Keratinocyte (primary cell): ENCODE results near the gene TUT4. TPM values are rescaled to one million over a fixed set of nuclear protein-coding genes. Genes with fewer than 3 reads are reported as not detected.

ENCODE experiments used
- DNase-seq: peaks from one replicate; pipeline ENCODE4 v3.0.0-alpha.2; 2011; ENCODE audit warnings: low read depth, missing footprints, low spot score
- FAIRE-seq: peaks from 2 replicates; lab custom pipeline; 2011; peaks lifted over from hg19 to GRCh38; lab: Jason Lieb, UNC
- H2AFZ ChIP-seq: 2 replicates; pipeline ENCODE4 v1.6.0; 2012; ENCODE audit warnings: low read length, control low read depth, inconsistent platforms; ENCODE audit not compliant: control insufficient read depth
- H3K27ac ChIP-seq: 2 replicates; pipeline ENCODE4 v1.5.1; 2011; ENCODE audit warnings: low read length; ENCODE audit not compliant: control insufficient read depth, insufficient read depth
- H3K27me3 ChIP-seq: 3 replicates; pipeline ENCODE4 v1.6.0; 2011; ENCODE audit warnings: low read length; ENCODE audit not compliant: control insufficient read depth, insufficient read depth; ENCODE audit errors: extremely low read depth
- H3K36me3 ChIP-seq, 2 experiments: 2 replicates in 1 of 2; 3 replicates in 1 of 2; pipeline ENCODE4 v1.5.1; 2011; ENCODE audit warnings: low read length in 2 of 2, mild to moderate bottlenecking in 1 of 2; ENCODE audit not compliant: control insufficient read depth in 2 of 2, insufficient read depth in 2 of 2; ENCODE audit errors: extremely low read depth in 1 of 2
- H3K4me1 ChIP-seq: 3 replicates; pipeline ENCODE4 v1.5.1; 2011; ENCODE audit warnings: low read length; ENCODE audit not compliant: control insufficient read depth, insufficient read depth; ENCODE audit errors: extremely low read depth
- H3K4me2 ChIP-seq: 3 replicates; pipeline ENCODE4 v1.6.0; 2011; ENCODE audit warnings: low read depth, low read length; ENCODE audit not compliant: control insufficient read depth, insufficient read depth; ENCODE audit errors: extremely low read depth
- H3K4me3 ChIP-seq, 3 experiments: fragments of 200-600 bp in 1 of 3; sonication (generic) in 1 of 3; 2 replicates in 2 of 3; 3 replicates in 1 of 3; pipeline ENCODE4 v1.5.1; 2011 to 2016; ENCODE audit warnings: low read length in 3 of 3, mild to moderate bottlenecking in 3 of 3, control low read depth in 2 of 3, inconsistent platforms in 1 of 3, low read depth in 1 of 3, mixed read lengths in 1 of 3, mixed run types in 1 of 3, moderate library complexity in 1 of 3; ENCODE audit not compliant: control insufficient read depth in 2 of 3, insufficient read depth in 2 of 3; ENCODE audit errors: extremely low read depth in 1 of 3
- H3K79me2 ChIP-seq: 2 replicates; pipeline ENCODE4 v1.6.0; 2012; ENCODE audit warnings: low read length; ENCODE audit not compliant: control insufficient read depth, insufficient read depth
- H3K9ac ChIP-seq: 3 replicates; pipeline ENCODE4 v1.6.0; 2011; ENCODE audit warnings: low read length; ENCODE audit not compliant: control insufficient read depth, insufficient read depth; ENCODE audit errors: extremely low read depth
- H3K9me1 ChIP-seq: 3 replicates; pipeline ENCODE4 v1.6.0; 2011; ENCODE audit warnings: low read length; ENCODE audit not compliant: control insufficient read depth, insufficient read depth; ENCODE audit errors: extremely low read depth
- H3K9me3 ChIP-seq: 2 replicates; pipeline ENCODE4 v1.5.1; 2012; ENCODE audit warnings: low read depth, low read length; ENCODE audit not compliant: control insufficient read depth
- H4K20me1 ChIP-seq: 3 replicates; pipeline ENCODE4 v1.6.0; 2011; ENCODE audit warnings: low read length; ENCODE audit not compliant: control insufficient read depth, insufficient read depth; ENCODE audit errors: extremely low read depth
- EZH2 ChIP-seq: IDR thresholded peaks from one replicate; pipeline ENCODE4 v1.6.1; 2012; ENCODE audit warnings: inconsistent platforms, mild to moderate bottlenecking, low read length, moderate library complexity
- dilution Hi-C: fragments of 300-500 bp; cut with MboI; formaldehyde crosslinking; loops from one replicate; pipeline ENCODE4 v1.7.0; 2020; ENCODE audit warnings: low sequenced_read_pairs; ENCODE audit not compliant: extremely low pct_ligation_motif_present
- polyA plus RNA-seq, 5 experiments: library from polyadenylated mRNA; depleted of rRNA in 3 of 5; stranded (reverse) in 3 of 5; stranded (forward) in 1 of 5; unstranded in 1 of 5; fragments of >200 nt; gene quantifications; 1 replicate in 1 of 5; 2 replicates in 3 of 5; 3 replicates in 1 of 5; pipeline versions ENCODE4 v1.2.1 to v1.2.3, GENCODE V29; 2011 to 2012; ENCODE audit warnings: missing spikeins in 2 of 5, low read depth in 1 of 5, low replicate concordance in 1 of 5
- TF ChIP-seq, protein P1 (sequence below), 3 experiments: IDR thresholded peaks in 1 of 3; conservative IDR thresholded peaks in 1 of 3; optimal IDR thresholded peaks in 1 of 3; 2 replicates in 2 of 3; 3 replicates in 1 of 3; pipeline versions ENCODE3 to v1.5.1; 2011; ENCODE audit warnings: low read length in 3 of 3, mild to moderate bottlenecking in 3 of 3, moderate library complexity in 2 of 3, control low read depth in 1 of 3, inconsistent platforms in 1 of 3; ENCODE audit not compliant: insufficient read depth in 2 of 3; ENCODE audit errors: extremely low read depth in 1 of 3

TUT4 gene
- polyA plus RNA-seq, 1 donor (not counting 4 experiments of a cell fraction or from before 2014, with no cell fraction given): 27.5 TPM

DNA sequence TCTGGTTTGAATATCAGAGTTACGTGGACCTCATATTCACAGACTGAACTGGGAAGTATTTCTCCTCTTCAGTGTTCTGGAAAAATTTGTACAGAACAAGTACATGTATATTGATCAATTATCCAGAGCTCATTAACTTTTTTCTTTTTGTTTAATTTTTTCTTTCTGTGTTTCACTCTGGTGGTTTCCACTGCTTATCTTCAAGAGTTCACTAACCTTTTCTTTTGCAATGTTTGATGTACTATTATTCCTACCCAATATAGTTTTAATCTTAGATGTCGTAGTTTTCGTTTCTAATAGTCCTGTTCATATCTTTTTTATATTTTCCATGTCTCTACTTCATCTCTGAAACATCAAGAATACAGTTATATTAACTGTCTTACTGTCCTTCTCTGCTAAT, 46.5 kb downstream of the TUT4 start:
- H2AFZ ChIP-seq: no peak overlapping the region
- dilution Hi-C loops: no loop called here
- FAIRE-seq (no peak), DNase-seq (no peak)
- H3K27ac ChIP-seq: no peak overlapping the region
- no peaks in the 10 kb centered on the region for H3K36me3 ChIP-seq
- no peak overlapping the region for H3K9ac ChIP-seq
- H3K4me1 ChIP-seq: no peaks in the 10 kb centered on the region
- H3K4me2 ChIP-seq: no peak overlapping the region
- no peaks in the 10 kb centered on the region for H3K9me3 ChIP-seq
- no peaks in the 10 kb centered on the region for H3K27me3 ChIP-seq
- H3K9me1 ChIP-seq: no peaks in the 10 kb centered on the region
- H3K4me3 ChIP-seq: no peak overlapping the region
- TF ChIP-seq, protein P1, sequence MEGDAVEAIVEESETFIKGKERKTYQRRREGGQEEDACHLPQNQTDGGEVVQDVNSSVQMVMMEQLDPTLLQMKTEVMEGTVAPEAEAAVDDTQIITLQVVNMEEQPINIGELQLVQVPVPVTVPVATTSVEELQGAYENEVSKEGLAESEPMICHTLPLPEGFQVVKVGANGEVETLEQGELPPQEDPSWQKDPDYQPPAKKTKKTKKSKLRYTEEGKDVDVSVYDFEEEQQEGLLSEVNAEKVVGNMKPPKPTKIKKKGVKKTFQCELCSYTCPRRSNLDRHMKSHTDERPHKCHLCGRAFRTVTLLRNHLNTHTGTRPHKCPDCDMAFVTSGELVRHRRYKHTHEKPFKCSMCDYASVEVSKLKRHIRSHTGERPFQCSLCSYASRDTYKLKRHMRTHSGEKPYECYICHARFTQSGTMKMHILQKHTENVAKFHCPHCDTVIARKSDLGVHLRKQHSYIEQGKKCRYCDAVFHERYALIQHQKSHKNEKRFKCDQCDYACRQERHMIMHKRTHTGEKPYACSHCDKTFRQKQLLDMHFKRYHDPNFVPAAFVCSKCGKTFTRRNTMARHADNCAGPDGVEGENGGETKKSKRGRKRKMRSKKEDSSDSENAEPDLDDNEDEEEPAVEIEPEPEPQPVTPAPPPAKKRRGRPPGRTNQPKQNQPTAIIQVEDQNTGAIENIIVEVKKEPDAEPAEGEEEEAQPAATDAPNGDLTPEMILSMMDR (optimal IDR thresholded peaks at IDR 0.05 in 1 of 3, IDR thresholded peaks at IDR 0.05 in 1 of 3, conservative IDR thresholded peaks at IDR 0.05 in 1 of 3; ENCODE audit: extremely low read depth in 1 of 3, insufficient read depth in 2 of 3, low read length in 3 of 3): no peak
- TF ChIP-seq EZH2: no peak
- no peaks in the 10 kb centered on the region for H3K79me2 ChIP-seq
- no peaks in the 10 kb centered on the region for H4K20me1 ChIP-seq

DNA sequence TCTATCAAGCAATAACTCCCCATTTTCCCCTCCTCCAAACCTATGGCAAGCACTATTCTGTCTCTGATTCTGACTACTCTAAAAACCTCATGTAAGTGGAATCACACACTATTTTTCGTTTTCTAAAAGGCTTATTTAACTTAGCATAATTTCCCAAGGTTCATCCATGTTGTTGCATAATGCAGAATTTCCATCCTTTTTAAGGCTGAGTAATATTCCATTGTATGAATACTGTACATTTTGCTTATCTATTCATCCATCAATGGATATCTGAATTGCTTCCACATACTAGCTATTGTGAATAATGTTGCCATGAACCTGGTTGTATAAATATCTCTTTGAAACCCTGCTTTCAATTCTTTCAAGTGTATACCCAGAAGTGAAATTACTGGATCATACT, 48.2 kb downstream of the TUT4 start:
- Histone ChIP-seq H3K9me3 (no peaks in the 10 kb centered on the region), H3K4me2 (no peak overlapping the region), H3K9ac (no peak overlapping the region), H3K27me3 (no peaks in the 10 kb centered on the region), H3K27ac (no peak overlapping the region), H3K79me2 (no peaks in the 10 kb centered on the region), H2AFZ (no peak overlapping the region), H3K9me1 (no peaks in the 10 kb centered on the region), H4K20me1 (no peaks in the 10 kb centered on the region), H3K4me1 (no peaks in the 10 kb centered on the region), H3K4me3 (no peak overlapping the region), H3K36me3 (no peaks in the 10 kb centered on the region)
- DNase-seq: no peak
- FAIRE-seq: no peak
- dilution Hi-C loops: no loop called here
- TF ChIP-seq EZH2: no peak
- TF ChIP-seq, protein P1 (optimal IDR thresholded peaks at IDR 0.05 in 1 of 3, IDR thresholded peaks at IDR 0.05 in 1 of 3, conservative IDR thresholded peaks at IDR 0.05 in 1 of 3; ENCODE audit: extremely low read depth in 1 of 3, insufficient read depth in 2 of 3, low read length in 3 of 3): no peak
